ENCODE data around the gene ALG9. TPM values are rescaled to one million over a fixed set of nuclear protein-coding genes. Genes with fewer than 3 reads are reported as not detected.
A peak's percentile ranks its signal among the peaks of the same experiment; 100 is the strongest.

ALG9 gene
- total and polyA plus RNA-seq, 8 donors, result 15.7 to 37.0 (median 21.8) TPM

DNA sequence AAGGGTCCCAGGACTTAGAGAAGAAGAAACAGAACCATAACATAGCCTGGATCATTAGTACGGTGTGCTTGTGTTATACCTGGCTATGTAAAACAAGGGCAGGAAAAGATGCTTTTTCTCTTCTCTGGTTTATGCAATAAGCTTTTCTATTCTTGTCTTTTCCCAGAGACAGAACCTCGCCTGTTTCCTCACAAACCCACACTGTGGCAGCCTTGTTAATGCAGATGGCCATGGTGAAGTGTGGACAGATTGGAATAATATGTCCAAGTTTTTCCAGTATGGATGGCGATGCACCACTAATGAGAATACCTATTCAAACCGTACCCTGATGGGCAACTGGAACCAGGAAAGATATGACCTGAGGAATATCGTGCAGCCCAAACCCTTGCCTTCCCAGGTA lies 10.8 kb upstream of the ALG9 start:
- Histone ChIP-seq H3K27me3 (no peaks in the 10 kb centered on the region), H3K9me3 (no peaks in the 10 kb centered on the region), H3K27ac (no peak overlapping the region), H3K4me1 (no peaks in the 10 kb centered on the region), H3K36me3 (peaks cover 0 to 3% (median 0%) of the 10 kb centered on the region in 3 donors), H3K4me3 (no peak overlapping the region)
- TF ChIP-seq, protein P1, sequence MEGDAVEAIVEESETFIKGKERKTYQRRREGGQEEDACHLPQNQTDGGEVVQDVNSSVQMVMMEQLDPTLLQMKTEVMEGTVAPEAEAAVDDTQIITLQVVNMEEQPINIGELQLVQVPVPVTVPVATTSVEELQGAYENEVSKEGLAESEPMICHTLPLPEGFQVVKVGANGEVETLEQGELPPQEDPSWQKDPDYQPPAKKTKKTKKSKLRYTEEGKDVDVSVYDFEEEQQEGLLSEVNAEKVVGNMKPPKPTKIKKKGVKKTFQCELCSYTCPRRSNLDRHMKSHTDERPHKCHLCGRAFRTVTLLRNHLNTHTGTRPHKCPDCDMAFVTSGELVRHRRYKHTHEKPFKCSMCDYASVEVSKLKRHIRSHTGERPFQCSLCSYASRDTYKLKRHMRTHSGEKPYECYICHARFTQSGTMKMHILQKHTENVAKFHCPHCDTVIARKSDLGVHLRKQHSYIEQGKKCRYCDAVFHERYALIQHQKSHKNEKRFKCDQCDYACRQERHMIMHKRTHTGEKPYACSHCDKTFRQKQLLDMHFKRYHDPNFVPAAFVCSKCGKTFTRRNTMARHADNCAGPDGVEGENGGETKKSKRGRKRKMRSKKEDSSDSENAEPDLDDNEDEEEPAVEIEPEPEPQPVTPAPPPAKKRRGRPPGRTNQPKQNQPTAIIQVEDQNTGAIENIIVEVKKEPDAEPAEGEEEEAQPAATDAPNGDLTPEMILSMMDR (IDR thresholded peaks at IDR 0.05), result no peak
- FAIRE-seq (no peak), ATAC-seq (no peak), DNase-seq (no peak)
- intact Hi-C loops (cut with DNase I), result loop anchor here in 1 of 3 donors (5.0 kb wide), 1 partner anchor 40 kb away; no protein-coding TSS in a partner anchor
- WGBS, 2 donors, result 86 to 88% methylated on average over 5 of the region's 5 CpGs

DNA sequence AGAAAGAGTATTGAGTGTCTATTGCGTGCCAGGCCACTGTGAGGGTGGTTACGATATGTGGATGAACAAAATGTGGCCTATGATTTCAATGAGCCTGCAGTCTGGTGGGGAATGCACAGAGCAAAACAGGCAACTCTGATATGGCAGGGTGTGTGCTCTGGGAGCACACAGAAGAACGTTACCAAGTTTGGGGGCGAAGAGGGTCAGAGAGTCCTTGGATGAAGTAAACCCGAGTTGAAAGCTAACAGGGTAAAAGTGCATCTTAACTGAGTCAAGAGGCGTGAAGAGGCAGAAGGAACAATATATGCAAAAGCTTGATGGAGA lies 8.2 kb upstream of the ALG9 start:
- no peaks in the 10 kb centered on the region for H3K27me3 ChIP-seq
- intact Hi-C loops (cut with DNase I), result loop anchor here in 2 of 3 donors (5.0 to 10.0 kb wide), 3 partner anchors 38 to 105 kb away; partner anchors contain the start of gene C11orf52 (in 1 of the 2)
- no peaks in the 10 kb centered on the region for H3K9me3 ChIP-seq
- WGBS, 2 donors, result 19 to 28% methylated on average over 6 of the region's 6 CpGs
- H3K27ac ChIP-seq, result peak overlapping the region; percentile 91 to 97 (median 96)
- no peak for DNase-seq
- peaks cover 0 to 4% (median 3%) of the 10 kb centered on the region in 3 donors for H3K36me3 ChIP-seq
- peak overlapping the region; percentile 32 to 64 (median 42) for H3K4me3 ChIP-seq
- TF ChIP-seq, protein P1 (IDR thresholded peaks at IDR 0.05), result no peak
- no peak for FAIRE-seq
- H3K4me1 ChIP-seq, result no peaks in the 10 kb centered on the region
- peak in 1 of 4 donors; percentile 0 for ATAC-seq

DNA sequence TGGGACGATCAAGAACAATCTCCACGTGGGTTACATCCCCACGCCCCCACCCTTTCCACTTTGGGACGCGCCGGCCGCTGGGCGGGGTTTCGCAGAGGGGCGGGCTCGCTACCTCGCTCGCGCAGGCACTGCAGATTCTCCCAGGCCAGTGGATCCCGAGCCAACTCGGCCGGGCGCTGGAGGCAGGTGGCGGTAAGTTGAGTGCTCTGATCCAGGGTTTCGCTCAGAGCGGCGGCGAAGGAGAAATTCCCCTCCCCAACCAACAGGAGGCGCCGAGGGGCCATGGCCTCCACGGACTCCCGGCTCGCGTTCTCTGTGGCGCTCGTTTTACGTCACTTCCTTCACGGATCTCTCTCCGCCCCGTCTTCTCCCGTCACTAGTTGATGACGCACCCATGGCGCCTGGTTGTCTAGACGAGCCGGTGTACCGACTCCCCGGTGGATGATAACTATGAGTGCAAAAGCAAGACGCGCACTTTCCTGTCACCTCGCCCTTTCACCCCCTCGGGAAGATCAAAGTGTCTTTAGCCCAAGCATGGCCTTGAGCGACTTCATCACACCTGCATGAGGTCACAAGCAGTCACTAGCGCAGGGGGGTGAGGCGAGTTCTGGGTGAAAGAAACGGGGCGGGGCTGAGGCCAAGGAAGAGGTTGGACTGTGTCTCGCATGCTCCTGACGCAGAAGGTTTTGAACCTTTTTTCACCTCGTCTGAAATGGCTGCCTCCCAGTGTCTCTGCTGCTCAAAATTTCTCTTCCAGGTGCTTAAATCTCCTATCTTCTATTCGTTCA lies 7.7 kb upstream of the ALG9 start, which contains the start of the genes CFAP68 and FDXACB1:
Gene CFAP68, plus strand, starts transcription at position 693 of the 788 bp plus-strand sequence. Its CDS starts 20 bp downstream, at position 713.
Gene FDXACB1, minus strand, starts transcription at position 317 of the 788 bp plus-strand sequence. Its CDS starts 33 bp downstream, at position 284.
- Histone ChIP-seq H3K4me1 (no peaks in the 10 kb centered on the region), H3K27ac (peak within 1 kb of the TSS; percentile 91 to 97 (median 96)), H3K9me3 (no peaks in the 10 kb centered on the region), H3K27me3 (no peaks in the 10 kb centered on the region), H3K4me3 (peak within 1 kb of the TSS; percentile 32 to 64 (median 42)), H3K36me3 (peaks cover 0 to 4% (median 3%) of the 10 kb centered on the region in 3 donors)
- ATAC-seq (peak; percentile 88 to 98 (median 92)), FAIRE-seq (peak; percentile 29), DNase-seq (peak; percentile 95 to 98 (median 98))
- intact Hi-C loops (cut with DNase I), result loop anchor here in 2 of 3 donors (5.0 to 10.0 kb wide), 3 partner anchors 38 to 106 kb away; partner anchors contain the start of gene C11orf52 (in 1 of the 2)
- TF ChIP-seq, protein P1 (IDR thresholded peaks at IDR 0.05), result peak; percentile 90 to 96 (median 94)
- 0 to 1% methylated on average over 55 of the region's 55 CpGs for WGBS, 2 donors

DNA sequence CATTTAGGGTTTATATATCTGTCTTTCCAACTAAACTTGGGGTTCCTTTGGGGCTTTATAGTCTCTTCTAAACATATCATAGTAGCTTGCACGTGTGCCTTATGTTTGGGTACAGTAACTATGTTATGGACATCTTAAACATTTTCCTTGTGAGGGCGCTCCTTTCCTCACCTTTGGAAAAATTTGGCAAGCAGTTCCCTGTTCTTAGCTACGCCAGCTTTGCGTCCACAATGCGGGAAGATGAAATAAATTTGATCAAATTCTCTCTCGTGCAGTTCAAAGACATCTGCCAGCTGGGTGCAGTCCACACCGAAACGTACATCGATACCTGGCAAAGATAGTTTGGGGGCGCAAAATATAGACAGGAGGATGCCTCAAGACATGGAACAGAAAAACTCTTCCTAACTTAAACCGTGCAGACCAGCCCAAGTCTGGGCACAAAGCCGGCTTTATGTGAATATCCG lies 7.0 kb upstream of the ALG9 start:
- DNase-seq (no peak), FAIRE-seq (no peak), ATAC-seq (peak; percentile 14 to 32 (median 17))
- H3K36me3 ChIP-seq, result peaks cover 0 to 4% (median 0%) of the 10 kb centered on the region in 3 donors
- H3K27me3 ChIP-seq, result no peaks in the 10 kb centered on the region
- no peaks in the 10 kb centered on the region for H3K4me1 ChIP-seq
- H3K27ac ChIP-seq, result peak overlapping the region; percentile 91 to 97 (median 96)
- intact Hi-C loops (cut with DNase I), result loop anchor here in 2 of 3 donors (5.0 to 10.0 kb wide), 3 partner anchors 39 to 106 kb away; partner anchors contain the start of gene C11orf52 (in 1 of the 2)
- peak overlapping the region; percentile 32 to 64 (median 42) for H3K4me3 ChIP-seq
- H3K9me3 ChIP-seq, result no peaks in the 10 kb centered on the region
- WGBS, 2 donors, result 0 to 1% methylated on average over 13 of the region's 13 CpGs
- TF ChIP-seq, protein P1 (IDR thresholded peaks at IDR 0.05), result no peak
